MCF 10A (cell line): ENCODE data around the gene TRAPPC6A. TPM values are rescaled to one million over a fixed set of nuclear protein-coding genes. Genes with fewer than 3 reads are reported as not detected.

ENCODE experiments used
- BruUV-seq: library from RNA; stranded (reverse); fragments of 400-500 nt; replicated peaks from 2 replicates; lab custom pipeline; 2021; lab: Mats Ljungman, UMichigan
- CTCF ChIA-PET: fragments of 300-600 bp; sonication (Branson Sonifier 250); formaldehyde crosslinking; extraction: SDS; loops from one replicate; lab custom pipeline; 2021; ENCODE audit warnings: antibody characterized with exemption, inconsistent platforms; lab: Yijun Ruan, JAX
- POLR2A ChIA-PET: fragments of 300-600, 350-650 bp; sonication (Branson Sonifier 250); formaldehyde crosslinking; extraction: SDS; loops from one replicate; lab custom pipeline; 2020; ENCODE audit warnings: antibody characterized with exemption, inconsistent platforms; lab: Yijun Ruan, JAX
- DNase-seq: peaks from one replicate; pipeline ENCODE4 v3.0.0-alpha.2; 2018; ENCODE audit not compliant: unreplicated experiment
- H3K27ac Mint-ChIP-seq: one replicate; pipeline ENCODE4 v1.8.0; 2022; ENCODE audit warnings: mild to moderate bottlenecking, low read depth, mixed read lengths; ENCODE audit not compliant: unreplicated experiment
- H3K27me3 Mint-ChIP-seq: one replicate; pipeline ENCODE4 v1.8.0; 2022; ENCODE audit warnings: mixed read lengths; ENCODE audit not compliant: insufficient read depth, unreplicated experiment
- H3K36me3 Mint-ChIP-seq: one replicate; pipeline ENCODE4 v1.8.0; 2022; ENCODE audit warnings: mild to moderate bottlenecking, moderate library complexity, mixed read lengths; ENCODE audit not compliant: insufficient read depth, unreplicated experiment
- H3K4me1 Mint-ChIP-seq: one replicate; pipeline ENCODE4 v1.8.0; 2022; ENCODE audit warnings: mixed read lengths; ENCODE audit not compliant: insufficient read depth, unreplicated experiment
- H3K4me3 Mint-ChIP-seq: one replicate; pipeline ENCODE4 v1.8.0; 2022; ENCODE audit warnings: mild to moderate bottlenecking, moderate library complexity, mixed read lengths; ENCODE audit not compliant: unreplicated experiment
- H3K9me3 Mint-ChIP-seq: one replicate; pipeline ENCODE4 v1.8.0; 2022; ENCODE audit warnings: mixed read lengths; ENCODE audit not compliant: unreplicated experiment
- CTCF ChIP-seq: fragments of 200-600 bp; IDR thresholded peaks from one replicate; pipeline ENCODE4 v1.8.0; 2022; ENCODE audit warnings: antibody characterized with exemption, mild to moderate bottlenecking; ENCODE audit not compliant: unreplicated experiment
- intact Hi-C: fragments of 100-400 bp; cut with micrococcal nuclease; formaldehyde crosslinking; loops from 2 replicates; pipeline ENCODE4 v1.14.1; 2022
- total RNA-seq: library from RNA; stranded (reverse); gene quantifications from 2 replicates; pipeline ENCODE4 v1.2.3, GENCODE V29; 2022

Gene TRAPPC6A
- total RNA-seq, 1 experiment from 2014 or later: 14.4 TPM

- Mint-ChIP-seq H3K4me1 (peaks cover 15% of the 10 kb centered on the region), H3K9me3 (no peaks in the 10 kb centered on the region), H3K36me3 (peaks cover 4% of the 10 kb centered on the region), H3K27me3 (no peaks in the 10 kb centered on the region), H3K4me3 (no peak overlapping the region), H3K27ac (no peak overlapping the region)
- CTCF ChIA-PET: no interaction called here
- POLR2A ChIA-PET: interaction anchor here (0.6 to 0.9 kb wide), 2 partner anchors 28 to 220 kb away, joined by 4 to 6 read pairs; partner anchors contain the start of genes BLOC1S3 and TRAPPC6A
- no TSS peak for BruUV-seq
- no peak for DNase-seq
- TF ChIP-seq CTCF: no peak
- intact Hi-C loops: no loop called here
Observed at GRCh38 chr19:45206328-45206727, 28.3 kb upstream of the TRAPPC6A start.

GRCh38 chr19:45205810-45206209, 27.8 kb upstream of the TRAPPC6A start:
- Mint-ChIP-seq H3K27ac (no peak overlapping the region), H3K4me1 (peaks cover 13% of the 10 kb centered on the region), H3K36me3 (peaks cover under 1% of the 10 kb centered on the region), H3K27me3 (no peaks in the 10 kb centered on the region), H3K4me3 (no peak overlapping the region), H3K9me3 (no peaks in the 10 kb centered on the region)
- intact Hi-C loops: no loop called here
- no peak for DNase-seq
- no TSS peak for BruUV-seq
- CTCF ChIA-PET: no interaction called here
- POLR2A ChIA-PET: interaction anchor here (0.6 kb wide), 2 partner anchors 47 to 220 kb away, joined by 3 to 6 read pairs; no protein-coding TSS in a partner anchor
- no peak for TF ChIP-seq CTCF

- no peak overlapping the region for H3K4me3 Mint-ChIP-seq
- DNase-seq: peak; percentile 56
- H3K9me3 Mint-ChIP-seq: no peaks in the 10 kb centered on the region
- H3K36me3 Mint-ChIP-seq: no peaks in the 10 kb centered on the region
- peaks cover 14% of the 10 kb centered on the region for H3K4me1 Mint-ChIP-seq
- no peak for TF ChIP-seq CTCF
- no TSS peak for BruUV-seq
- POLR2A ChIA-PET: interaction anchor here (0.6 to 1.8 kb wide), 4 partner anchors 24 to 576 kb away, joined by 3 to 10 read pairs (median 3); partner anchors contain the start of genes BLOC1S3 and TRAPPC6A
- CTCF ChIA-PET: interaction anchor here (0.8 kb wide), 1 partner anchor 218 kb away, joined by 3 read pairs; no protein-coding TSS in a partner anchor
- intact Hi-C loops: loop anchor here (5.0 kb wide), 1 partner anchor 45 kb away; the partner anchor contains the start of gene EXOC3L2
- peak overlapping the region; percentile 4 for H3K27ac Mint-ChIP-seq
- H3K27me3 Mint-ChIP-seq: peaks cover 11% of the 10 kb centered on the region
Observed at GRCh38 chr19:45202637-45203036, 24.6 kb upstream of the TRAPPC6A start.

DNA sequence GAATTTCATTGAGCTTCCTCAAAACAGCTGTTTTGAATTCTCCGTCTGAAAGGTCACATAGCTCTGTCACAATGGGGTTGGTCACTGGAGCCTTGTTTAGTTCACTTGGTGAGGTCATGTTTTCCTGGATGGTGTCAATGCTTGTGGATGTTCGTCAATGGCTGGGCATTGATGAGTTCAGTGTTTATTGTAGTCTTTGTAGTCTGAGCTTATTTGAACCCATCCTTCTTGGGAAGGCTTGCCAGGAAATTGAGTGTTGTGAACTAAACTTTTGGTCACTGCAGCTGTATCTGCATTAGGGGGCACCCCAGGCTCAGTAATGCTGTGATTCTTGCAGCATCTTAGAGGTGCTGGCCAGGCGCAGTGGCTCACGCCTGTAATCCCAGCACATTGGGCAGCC, 22.5 kb upstream of the TRAPPC6A start:
- ChIA-PET CTCF (interaction anchor here (0.6 to 2.0 kb wide), 3 partner anchors 49 to 172 kb away, joined by 3 to 4 read pairs (median 4); no protein-coding TSS in a partner anchor), POLR2A (interaction anchor here (1.2 kb wide), 1 partner anchor 32 kb away, joined by 4 read pairs; no protein-coding TSS in a partner anchor)
- Mint-ChIP-seq H3K36me3 (no peaks in the 10 kb centered on the region), H3K4me1 (peaks cover 21% of the 10 kb centered on the region), H3K9me3 (no peaks in the 10 kb centered on the region), H3K27me3 (peaks cover 11% of the 10 kb centered on the region), H3K27ac (no peak overlapping the region), H3K4me3 (no peak overlapping the region)
- intact Hi-C loops: loop anchor here (1.0 to 5.0 kb wide), 2 partner anchors 47 to 138 kb away; partner anchors contain the start of gene EXOC3L2
- no TSS peak for BruUV-seq
- DNase-seq: peak; percentile 55
- TF ChIP-seq CTCF: peak; percentile 18
